ENCODE results near the gene GMPPA. TPM values are rescaled to one million over a fixed set of nuclear protein-coding genes. Genes with fewer than 3 reads are reported as not detected.

GMPPA gene
- total and polyA plus RNA-seq, 2 donors (not counting 1 experiment from before 2014, with no cell fraction given) = 38.3 to 59.7 TPM

DNA sequence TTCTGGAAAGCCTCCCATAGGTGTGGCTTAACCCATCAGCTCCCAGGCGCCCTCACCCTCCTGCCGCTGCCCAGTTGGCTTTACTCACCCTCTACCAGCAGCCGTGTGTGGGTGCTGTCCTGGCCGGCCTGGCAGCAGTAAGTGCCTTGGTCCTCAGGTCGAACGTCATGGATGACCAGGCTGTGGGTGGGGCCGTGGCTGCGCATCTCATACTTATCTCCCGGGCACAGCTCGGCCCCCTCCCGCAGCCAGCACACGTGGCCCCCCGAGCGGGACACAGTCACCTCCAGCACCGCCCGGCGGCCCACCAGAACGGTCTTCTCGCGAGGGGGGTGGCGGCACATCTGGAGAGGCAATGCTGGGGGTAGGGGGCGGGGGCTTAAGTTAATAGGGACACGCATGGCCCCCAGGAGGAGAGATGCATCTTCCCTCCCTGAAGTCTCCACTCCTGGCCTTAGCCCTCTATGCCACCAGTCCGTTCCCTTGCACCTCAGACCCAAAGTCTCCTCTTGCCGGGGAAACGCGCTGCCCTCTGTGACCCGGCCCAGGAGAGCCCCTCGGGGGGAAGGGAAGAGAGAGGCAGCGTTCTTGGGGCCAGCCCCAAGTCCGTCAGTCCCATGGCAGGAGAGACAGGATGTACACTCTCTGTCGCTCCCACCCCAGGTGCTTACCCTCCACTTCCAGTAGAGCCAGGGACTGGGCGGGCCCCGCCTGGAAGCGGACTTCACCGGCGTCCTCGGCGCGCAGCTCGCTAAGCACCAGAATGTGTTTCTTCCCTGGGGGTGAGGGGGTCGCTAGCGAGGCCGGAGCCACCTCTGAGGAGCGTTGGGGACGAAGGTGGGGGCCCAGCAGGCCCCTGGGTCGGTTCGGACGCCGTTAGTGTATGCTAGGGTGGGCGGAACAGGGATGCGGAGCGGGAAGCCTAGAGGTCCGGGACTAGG is 53.0 kb downstream of the GMPPA start:
- no peaks in the 10 kb centered on the region for H3K36me3 ChIP-seq (ENCODE audit: control insufficient read depth, insufficient read depth, low read length)
- no peak overlapping the region for H3K27ac ChIP-seq (ENCODE audit: insufficient read depth, low read length)

DNA sequence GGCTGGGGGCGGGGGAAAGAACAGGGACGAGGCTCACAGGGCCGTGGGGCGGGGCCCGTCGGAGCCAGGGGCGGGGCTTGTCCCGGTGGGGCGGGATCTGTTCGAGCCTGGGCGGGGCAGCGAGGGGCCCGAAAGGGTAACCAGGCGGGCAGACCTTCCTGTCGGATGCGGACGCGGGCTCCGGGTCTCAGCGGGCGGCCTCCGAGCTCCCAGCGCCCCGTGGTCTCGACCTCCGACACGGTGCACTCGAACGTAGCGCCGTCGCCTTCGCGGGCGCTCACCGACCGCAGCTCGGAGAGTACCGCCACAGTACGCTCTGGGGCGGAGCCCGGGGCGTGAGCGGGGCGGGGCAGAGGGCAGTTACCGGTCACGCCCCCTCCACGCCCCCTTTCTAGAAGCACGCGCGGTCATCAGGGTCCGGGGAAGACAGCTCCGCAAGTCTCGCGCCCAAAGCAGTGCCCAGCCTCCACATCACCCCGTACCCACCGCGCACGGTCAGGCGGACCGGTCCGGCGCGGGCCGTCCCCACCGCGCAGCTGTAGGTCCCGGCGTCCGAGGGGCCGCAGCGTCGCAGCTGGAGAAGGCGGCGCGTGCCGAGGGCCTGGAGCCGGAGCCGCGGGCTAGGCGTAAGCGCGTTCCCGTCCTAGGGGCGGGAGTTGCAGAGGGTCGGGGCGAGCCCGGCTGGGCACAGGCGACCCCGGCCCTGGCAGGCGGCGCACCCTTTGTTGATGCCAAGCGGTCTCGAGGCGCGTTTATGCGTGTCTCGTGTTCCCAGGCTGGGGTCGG is 53.9 kb downstream of the GMPPA start:
- H3K4me3 ChIP-seq (replicated peaks in 1 of 4; ENCODE audit: control extremely low read depth in 1 of 4, insufficient read depth in 1 of 4, low read depth in 3 of 4, low read length in 4 of 4) = peak overlapping the region; percentile 42 to 70 (median 58)
- peaks cover 6% of the 10 kb centered on the region for H3K27me3 ChIP-seq (ENCODE audit: control insufficient read depth, insufficient read depth, low read length)
- no peaks in the 10 kb centered on the region for H4K20me1 ChIP-seq (ENCODE audit: control insufficient read depth, extremely low read depth, insufficient read depth, low read length)
- H3K9ac ChIP-seq (ENCODE audit: insufficient read depth, low read length) = no peak overlapping the region
- no peak for TF ChIP-seq EZH2 (IDR thresholded peaks at IDR 0.05; ENCODE audit: low read length, missing control alignments)
- TF ChIP-seq, protein P1, sequence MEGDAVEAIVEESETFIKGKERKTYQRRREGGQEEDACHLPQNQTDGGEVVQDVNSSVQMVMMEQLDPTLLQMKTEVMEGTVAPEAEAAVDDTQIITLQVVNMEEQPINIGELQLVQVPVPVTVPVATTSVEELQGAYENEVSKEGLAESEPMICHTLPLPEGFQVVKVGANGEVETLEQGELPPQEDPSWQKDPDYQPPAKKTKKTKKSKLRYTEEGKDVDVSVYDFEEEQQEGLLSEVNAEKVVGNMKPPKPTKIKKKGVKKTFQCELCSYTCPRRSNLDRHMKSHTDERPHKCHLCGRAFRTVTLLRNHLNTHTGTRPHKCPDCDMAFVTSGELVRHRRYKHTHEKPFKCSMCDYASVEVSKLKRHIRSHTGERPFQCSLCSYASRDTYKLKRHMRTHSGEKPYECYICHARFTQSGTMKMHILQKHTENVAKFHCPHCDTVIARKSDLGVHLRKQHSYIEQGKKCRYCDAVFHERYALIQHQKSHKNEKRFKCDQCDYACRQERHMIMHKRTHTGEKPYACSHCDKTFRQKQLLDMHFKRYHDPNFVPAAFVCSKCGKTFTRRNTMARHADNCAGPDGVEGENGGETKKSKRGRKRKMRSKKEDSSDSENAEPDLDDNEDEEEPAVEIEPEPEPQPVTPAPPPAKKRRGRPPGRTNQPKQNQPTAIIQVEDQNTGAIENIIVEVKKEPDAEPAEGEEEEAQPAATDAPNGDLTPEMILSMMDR (conservative IDR thresholded peaks at IDR 0.05 in 1 of 2, IDR thresholded peaks at IDR 0.05 in 1 of 2; ENCODE audit: low read depth in 1 of 2, low read length in 2 of 2) = no peak
- H3K27ac ChIP-seq (ENCODE audit: insufficient read depth, low read length) = no peak overlapping the region
- DNase-seq (ENCODE audit: low read depth in 2 of 2) = peak; percentile 73 to 74
- H3K36me3 ChIP-seq (ENCODE audit: control insufficient read depth, insufficient read depth, low read length) = no peaks in the 10 kb centered on the region
- no peaks in the 10 kb centered on the region for H3K79me2 ChIP-seq (ENCODE audit: control insufficient read depth, insufficient read depth, low read length)
- H3K4me1 ChIP-seq (ENCODE audit: control insufficient read depth, extremely low read depth, insufficient read depth, low read length) = peaks cover 3% of the 10 kb centered on the region
- no peaks in the 10 kb centered on the region for H3K9me3 ChIP-seq (ENCODE audit: control insufficient read depth, insufficient read depth, low read depth, low read length)
- H3K4me2 ChIP-seq (ENCODE audit: extremely low read depth, insufficient read depth, low read length) = peak overlapping the region; percentile 87
- H2AFZ ChIP-seq (ENCODE audit: low read length) = peak overlapping the region; percentile 90

More for the DNA sequence above, 53.0 kb downstream of the GMPPA start:
- peak overlapping the region; percentile 37 for H3K9ac ChIP-seq (ENCODE audit: insufficient read depth, low read length)
- H4K20me1 ChIP-seq (ENCODE audit: control insufficient read depth, extremely low read depth, insufficient read depth, low read length) = no peaks in the 10 kb centered on the region
- H3K4me1 ChIP-seq (ENCODE audit: control insufficient read depth, extremely low read depth, insufficient read depth, low read length) = peaks cover 3% of the 10 kb centered on the region
- H3K4me3 ChIP-seq (replicated peaks in 1 of 4; ENCODE audit: control extremely low read depth in 1 of 4, insufficient read depth in 1 of 4, low read depth in 3 of 4, low read length in 4 of 4) = peak overlapping the region; percentile 42 to 70 (median 58)
- peaks cover 6% of the 10 kb centered on the region for H3K27me3 ChIP-seq (ENCODE audit: control insufficient read depth, insufficient read depth, low read length)
- DNase-seq (ENCODE audit: low read depth in 2 of 2) = peak; percentile 26 to 58
- H2AFZ ChIP-seq (ENCODE audit: low read length) = no peak overlapping the region
- H3K9me3 ChIP-seq (ENCODE audit: control insufficient read depth, insufficient read depth, low read depth, low read length) = no peaks in the 10 kb centered on the region
- H3K4me2 ChIP-seq (ENCODE audit: extremely low read depth, insufficient read depth, low read length) = peak overlapping the region; percentile 87
- H3K79me2 ChIP-seq (ENCODE audit: control insufficient read depth, insufficient read depth, low read length) = no peaks in the 10 kb centered on the region
- TF ChIP-seq EZH2 (IDR thresholded peaks at IDR 0.05; ENCODE audit: low read length, missing control alignments) = no peak
- TF ChIP-seq, protein P1 (conservative IDR thresholded peaks at IDR 0.05 in 1 of 2, IDR thresholded peaks at IDR 0.05 in 1 of 2; ENCODE audit: low read depth in 1 of 2, low read length in 2 of 2) = no peak

DNA sequence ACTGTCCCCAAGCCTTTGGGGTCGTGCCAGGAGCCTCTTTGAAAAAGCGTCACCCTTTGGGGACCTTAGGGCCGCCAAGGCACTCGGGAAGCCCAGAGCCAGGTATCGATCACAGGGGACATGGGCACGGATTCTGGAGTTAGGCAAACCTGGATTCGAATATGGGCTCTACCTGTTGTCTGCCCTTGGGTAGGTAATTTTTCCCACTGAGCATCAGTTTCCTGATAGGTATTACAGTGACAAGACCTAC is 54.4 kb downstream of the GMPPA start:
- TF ChIP-seq EZH2 (IDR thresholded peaks at IDR 0.05; ENCODE audit: low read length, missing control alignments) = no peak
- TF ChIP-seq, protein P1 (conservative IDR thresholded peaks at IDR 0.05 in 1 of 2, IDR thresholded peaks at IDR 0.05 in 1 of 2; ENCODE audit: low read depth in 1 of 2, low read length in 2 of 2) = no peak
- Histone ChIP-seq H3K36me3 (ENCODE audit: control insufficient read depth, insufficient read depth, low read length) (no peaks in the 10 kb centered on the region), H3K9me3 (ENCODE audit: control insufficient read depth, insufficient read depth, low read depth, low read length) (no peaks in the 10 kb centered on the region), H4K20me1 (ENCODE audit: control insufficient read depth, extremely low read depth, insufficient read depth, low read length) (no peaks in the 10 kb centered on the region), H3K27me3 (ENCODE audit: control insufficient read depth, insufficient read depth, low read length) (peaks cover 6% of the 10 kb centered on the region), H3K4me3 (replicated peaks in 1 of 4; ENCODE audit: control extremely low read depth in 1 of 4, insufficient read depth in 1 of 4, low read depth in 3 of 4, low read length in 4 of 4) (peak overlapping the region in 1 of 4 experiments; percentile 62), H3K79me2 (ENCODE audit: control insufficient read depth, insufficient read depth, low read length) (no peaks in the 10 kb centered on the region), H3K4me2 (ENCODE audit: extremely low read depth, insufficient read depth, low read length) (no peak overlapping the region), H3K4me1 (ENCODE audit: control insufficient read depth, extremely low read depth, insufficient read depth, low read length) (peaks cover 3% of the 10 kb centered on the region), H3K9ac (ENCODE audit: insufficient read depth, low read length) (no peak overlapping the region), H3K27ac (ENCODE audit: insufficient read depth, low read length) (no peak overlapping the region), H2AFZ (ENCODE audit: low read length) (no peak overlapping the region)
- DNase-seq (ENCODE audit: low read depth in 2 of 2) = no peak

All from fibroblast of lung (primary cell).